Measurements from ENCODE around the gene FYB2. TPM values are rescaled to one million over a fixed set of nuclear protein-coding genes. Genes with fewer than 3 reads are reported as not detected.

Gene FYB2
- total and polyA plus RNA-seq, 10 of the 15 experiments (the other 5 are each of a cell fraction or from before 2014, with no cell fraction given): 0.04 to 0.16 (median 0.05) TPM; not detected in 4

- no peak for TF ChIP-seq REST (IDR thresholded peaks at IDR 0.05; ENCODE audit: low read depth, low read length)
Measured at GRCh38 chr1:56710646-56711045, 108.6 kb downstream of the FYB2 start (continued).

GRCh38 chr1:56709995-56710394, 109.2 kb downstream of the FYB2 start:
- ChIA-PET RAD21 (ENCODE audit: unreplicated experiment) (interaction anchor here (0.9 to 2.1 kb wide), 8 partner anchors 21 to 1426 kb away, joined by 3 to 14 read pairs (median 4); no protein-coding TSS in a partner anchor), CTCF (interaction anchor here (0.6 to 3.9 kb wide), 25 partner anchors 8 to 1764 kb away, joined by 3 to 32 read pairs (median 4); no protein-coding TSS in a partner anchor), POLR2A (no interaction called here), SMC1A (ENCODE audit: uncharacterized antibody, unreplicated experiment) (interaction anchor here (0.8 to 2.4 kb wide), 12 partner anchors 11 to 1452 kb away, joined by 3 to 10 read pairs (median 5); no protein-coding TSS in a partner anchor)
- Histone ChIP-seq H3K9ac (ENCODE audit: control insufficient read depth, insufficient read depth, low read length) (no peak overlapping the region), H3K36me3 (ENCODE audit: control insufficient read depth in 2 of 2, insufficient read depth in 2 of 2, low read length in 1 of 2) (no peaks in the 10 kb centered on the region), H3K4me3 (no peak overlapping the region), H2AFZ (ENCODE audit: control insufficient read depth, low read depth, low read length) (no peak overlapping the region), H3K27ac (ENCODE audit: control insufficient read depth, insufficient read depth) (no peak overlapping the region), H3K79me2 (ENCODE audit: control insufficient read depth, insufficient read depth, low read length) (no peaks in the 10 kb centered on the region), H3K9me3 (replicated peaks; ENCODE audit: control insufficient read depth, insufficient read depth, low read length) (no peaks in the 10 kb centered on the region), H4K20me1 (ENCODE audit: control insufficient read depth, insufficient read depth) (no peaks in the 10 kb centered on the region), H3K4me1 (ENCODE audit: control insufficient read depth, insufficient read depth, low read length) (no peaks in the 10 kb centered on the region), H3K4me2 (ENCODE audit: control insufficient read depth, insufficient read depth) (no peak overlapping the region), H3K27me3 (replicated peaks in 1 of 2; ENCODE audit: control insufficient read depth in 2 of 2, insufficient read depth in 2 of 2, low read length in 1 of 2) (no peaks in the 10 kb centered on the region)
- no peak for DNase-seq (ENCODE audit: low read depth, low spot score)
- ATAC-seq: no peak
- FAIRE-seq: no peak
- intact Hi-C loops (cut with micrococcal nuclease; ENCODE audit: unreplicated experiment) (loop anchor here (2.0 to 5.0 kb wide), 5 partner anchors 112 to 1425 kb away; no protein-coding TSS in a partner anchor), in situ Hi-C loops (cut with MboI) (loop anchor here (5.0 kb wide), 1 partner anchor 1428 kb away; no protein-coding TSS in a partner anchor)
- 0% methylated on average over 2 of the region's 2 CpGs for WGBS (ENCODE audit: insufficient coverage, insufficient replicate concordance, low lambda C conversion rate, missing lambda C conversion rate)
- BruUV-seq (replicated peaks): no TSS peak
- TF ChIP-seq ZZZ3 (IDR thresholded peaks at IDR 0.05; ENCODE audit: control insufficient read depth, insufficient read length, low read depth): no peak
- TF ChIP-seq ATF2 (IDR thresholded peaks at IDR 0.05; ENCODE audit: low read length): no peak
- TF ChIP-seq NKRF (conservative IDR thresholded peaks at IDR 0.05): no peak

All from GM12878 (cell line).